GM19438 (cell line): ENCODE measurements around the gene UCN3.
"Not testable (repeated sequence)": the region's sequence is repeated elsewhere in the genome, so short reads cannot be mapped to it uniquely, and the experiment has no call there.

ENCODE experiments used
- ATAC-seq: cut with Tn5 transposase; IDR thresholded peaks from one replicate; pipeline ENCODE4 v1.9.1; 2021; ENCODE audit warnings: low read depth; ENCODE audit not compliant: unreplicated experiment

Gene UCN3

GRCh38 chr10:5402798-5403197 lies 38.0 kb downstream of the UCN3 start:
- ATAC-seq, result no peak

GRCh38 chr10:5404208-5405041 lies 39.7 kb downstream of the UCN3 start, which contains the start of gene TUBAL3:
Gene TUBAL3, minus strand, starts transcription at chr10:5404828. Its CDS starts 36 bp downstream, at chr10:5404792.
- no peak for ATAC-seq

- no peak for ATAC-seq
Measured at GRCh38 chr10:5406918-5407317, 42.2 kb downstream of the UCN3 start.

GRCh38 chr10:5410787-5411186 lies 46.0 kb downstream of the UCN3 start:
- not testable (repeated sequence) for ATAC-seq

- ATAC-seq, result no peak
Measured at GRCh38 chr10:5411941-5412276, 47.1 kb downstream of the UCN3 start.

- ATAC-seq, result peak; percentile 98
Measured at GRCh38 chr10:5412277-5412941, 47.6 kb downstream of the UCN3 start, which contains the start of gene NET1. Gene NET1, plus strand, starts transcription at chr10:5412557. Its CDS starts 136 bp downstream, at chr10:5412693.

GRCh38 chr10:5413012-5413938 lies 48.5 kb downstream of the UCN3 start:
- ATAC-seq, result no peak

GRCh38 chr10:5416981-5417380 lies 52.2 kb downstream of the UCN3 start:
- ATAC-seq, result no peak

- no peak for ATAC-seq
Measured at GRCh38 chr10:5418584-5418983, 53.8 kb downstream of the UCN3 start.

GRCh38 chr10:5419466-5420094 lies 54.8 kb downstream of the UCN3 start:
- ATAC-seq, result no peak

GRCh38 chr10:5423771-5424170 lies 59.0 kb downstream of the UCN3 start:
- no peak for ATAC-seq
